T47D (cell line): ENCODE results near the gene UBE2A.

Experiments used
- DNase-seq, 2 experiments: peaks; one replicate each; pipeline versions ENCODE4 v3.0.0 to v3.0.0-alpha.2; 2011 to 2012; ENCODE audit warnings: low read depth in 1 of 2, low spot score in 1 of 2
- JUND ChIP-seq: IDR thresholded peaks from 2 replicates; pipeline ENCODE4 v1.6.1; 2012; ENCODE audit warnings: low read depth
- in situ Hi-C: cut with HindIII; loops from 2 replicates; pipeline ENCODE4 v1.10.0; 2016; ENCODE audit warnings: low sequenced_read_pairs, low pct_unique_long_range_greater_than_20kb

UBE2A gene

GRCh38 chrX:119583431-119584059, 9.2 kb downstream of the UBE2A start:
- TF ChIP-seq JUND: no peak
- in situ Hi-C loops: no loop called here
- DNase-seq: no peak

GRCh38 chrX:119589810-119590209, 15.4 kb downstream of the UBE2A start:
- DNase-seq: no peak
- no peak for TF ChIP-seq JUND
- in situ Hi-C loops: no loop called here

GRCh38 chrX:119602701-119603255, 28.4 kb downstream of the UBE2A start:
- in situ Hi-C loops: no loop called here
- no peak for DNase-seq
- TF ChIP-seq JUND: no peak

DNA sequence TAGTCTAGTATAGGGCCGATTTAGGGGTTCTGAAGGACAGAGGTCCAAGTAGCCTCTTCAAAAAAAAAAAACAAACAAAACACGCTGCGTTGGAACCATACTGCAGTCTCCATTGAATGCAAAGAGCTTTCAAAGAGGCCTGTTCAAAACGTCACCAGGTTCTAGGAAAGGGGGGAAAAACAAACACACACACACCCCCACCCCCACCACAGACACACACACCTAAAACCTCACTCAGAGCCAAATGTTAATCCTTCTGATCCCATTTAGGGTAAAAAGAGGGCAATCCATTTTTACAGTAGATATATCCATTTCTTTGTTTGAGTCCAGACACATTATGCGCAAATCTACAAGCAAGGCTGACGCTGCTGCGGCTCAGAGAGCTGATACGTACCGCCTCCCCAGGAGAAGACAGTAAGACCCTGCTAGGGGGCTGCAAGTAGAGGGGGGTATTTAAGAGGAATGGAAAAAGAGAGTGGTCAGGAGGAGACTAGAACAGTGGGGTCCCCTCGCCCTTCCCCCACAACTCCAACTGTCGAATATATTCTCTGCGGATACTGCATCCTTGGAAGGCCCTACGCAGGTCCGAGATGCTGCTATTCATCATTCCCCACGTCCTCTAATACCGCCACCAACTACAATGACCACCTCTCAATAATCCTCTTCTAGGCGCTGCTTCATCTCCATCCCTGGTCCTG, 30.6 kb downstream of the UBE2A start:
- DNase-seq: no peak
- in situ Hi-C loops: no loop called here
- TF ChIP-seq JUND: no peak

- in situ Hi-C loops: no loop called here
- no peak for TF ChIP-seq JUND
- DNase-seq: no peak
Observed at GRCh38 chrX:119605464-119606279, 31.3 kb downstream of the UBE2A start.

DNA sequence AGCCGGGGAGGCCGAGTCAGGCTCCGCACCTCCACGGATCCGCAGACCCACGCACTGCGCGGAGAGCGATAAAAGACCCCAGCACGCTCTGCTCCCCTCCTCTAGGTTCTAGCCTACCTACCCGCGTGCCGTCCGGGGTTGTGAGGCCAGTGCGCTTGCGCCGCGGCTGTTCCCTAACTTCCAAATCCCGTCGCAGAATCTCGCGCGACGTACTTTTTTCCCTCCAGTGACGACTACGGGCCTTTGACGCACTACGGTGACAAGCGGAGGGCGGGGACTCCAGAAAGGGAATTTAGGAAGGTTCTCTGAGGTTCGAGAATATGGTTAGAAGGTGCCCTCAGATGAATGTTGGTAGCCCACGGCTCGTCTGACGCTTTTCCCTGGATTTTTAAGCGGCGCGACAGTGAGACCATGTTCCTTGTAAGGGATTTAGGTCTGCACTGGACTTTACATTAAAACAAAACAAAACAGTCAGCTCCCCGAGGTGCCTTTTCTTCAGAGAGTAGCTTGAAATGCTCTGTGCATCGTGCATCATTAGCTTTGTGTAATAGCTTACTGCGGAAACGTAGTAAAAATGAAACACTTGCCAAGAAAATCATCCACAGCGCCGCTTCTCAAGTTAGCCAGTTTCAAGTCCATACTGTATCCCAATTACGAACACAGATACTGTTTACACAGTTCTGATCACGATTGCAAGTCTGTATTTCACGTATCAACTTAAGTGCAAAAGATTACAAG, 32.1 kb downstream of the UBE2A start, which contains the start of gene NKRF:
Gene NKRF, minus strand, starts transcription at position 145 of the 738 bp plus-strand sequence.
- in situ Hi-C loops: no loop called here

GRCh38 chrX:119607018-119607389, 32.6 kb downstream of the UBE2A start:
- no peak for DNase-seq
- in situ Hi-C loops: no loop called here
- no peak for TF ChIP-seq JUND

More for the DNA sequence above, 32.1 kb downstream of the UBE2A start, which contains the start of gene NKRF:
- TF ChIP-seq JUND: no peak
- peak; percentile 58 to 91 for DNase-seq

- in situ Hi-C loops: no loop called here
- no peak for TF ChIP-seq JUND
- DNase-seq: no peak
Observed at GRCh38 chrX:119614776-119615175, 40.4 kb downstream of the UBE2A start.

DNA sequence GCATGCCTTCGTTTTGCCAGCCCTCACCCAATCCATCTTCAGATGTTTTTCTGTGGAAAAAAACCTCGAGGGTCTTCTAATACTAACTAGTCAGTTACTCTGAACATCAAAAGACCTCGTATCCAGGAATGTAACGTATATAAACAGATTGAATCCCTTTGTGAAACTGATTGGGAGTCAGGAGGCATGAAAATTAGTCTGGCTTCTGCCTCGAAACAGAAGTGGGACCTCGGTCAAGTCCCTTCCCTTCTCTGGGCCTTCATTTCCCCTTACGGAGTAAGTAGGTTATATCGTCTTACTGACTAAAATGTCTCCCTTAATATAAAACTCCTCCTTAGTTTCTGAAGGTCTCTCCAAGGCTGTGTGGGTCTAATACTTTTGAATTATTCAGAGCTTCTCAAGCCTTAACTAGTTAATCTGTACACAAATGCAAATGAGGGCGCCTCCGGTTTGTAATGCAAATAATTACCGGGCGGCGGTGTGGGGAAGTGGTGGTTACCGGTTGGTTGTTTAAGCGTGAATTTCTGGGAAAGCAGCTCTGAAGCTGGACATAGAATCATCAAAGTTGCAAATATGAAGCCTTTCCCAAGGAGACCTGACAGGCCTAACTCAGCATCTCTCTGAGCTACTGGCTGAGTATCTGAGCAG, 43.3 kb downstream of the UBE2A start:
- no peak for DNase-seq
- in situ Hi-C loops: no loop called here
- TF ChIP-seq JUND: no peak

DNA sequence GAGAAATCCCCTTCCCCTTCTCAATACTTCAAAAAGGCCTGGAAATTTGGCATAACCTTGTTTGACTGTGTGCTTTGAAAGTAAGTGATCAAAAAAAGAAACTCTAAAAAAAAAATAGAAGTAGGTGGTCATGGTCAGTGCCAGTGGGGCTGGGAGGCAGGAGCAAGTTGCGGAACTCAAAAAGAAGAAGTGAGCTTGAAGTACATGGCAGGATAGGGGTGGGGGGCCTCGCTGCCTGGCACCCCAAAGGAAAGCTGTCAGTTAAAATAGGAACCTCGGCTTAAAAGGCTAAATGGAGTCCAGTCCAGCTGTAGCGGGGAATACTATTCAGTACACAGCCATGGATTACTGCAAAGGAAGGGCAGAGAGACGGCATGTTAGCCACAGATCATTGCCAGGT, 44.1 kb downstream of the UBE2A start:
- DNase-seq: no peak
- in situ Hi-C loops: no loop called here
- no peak for TF ChIP-seq JUND

DNA sequence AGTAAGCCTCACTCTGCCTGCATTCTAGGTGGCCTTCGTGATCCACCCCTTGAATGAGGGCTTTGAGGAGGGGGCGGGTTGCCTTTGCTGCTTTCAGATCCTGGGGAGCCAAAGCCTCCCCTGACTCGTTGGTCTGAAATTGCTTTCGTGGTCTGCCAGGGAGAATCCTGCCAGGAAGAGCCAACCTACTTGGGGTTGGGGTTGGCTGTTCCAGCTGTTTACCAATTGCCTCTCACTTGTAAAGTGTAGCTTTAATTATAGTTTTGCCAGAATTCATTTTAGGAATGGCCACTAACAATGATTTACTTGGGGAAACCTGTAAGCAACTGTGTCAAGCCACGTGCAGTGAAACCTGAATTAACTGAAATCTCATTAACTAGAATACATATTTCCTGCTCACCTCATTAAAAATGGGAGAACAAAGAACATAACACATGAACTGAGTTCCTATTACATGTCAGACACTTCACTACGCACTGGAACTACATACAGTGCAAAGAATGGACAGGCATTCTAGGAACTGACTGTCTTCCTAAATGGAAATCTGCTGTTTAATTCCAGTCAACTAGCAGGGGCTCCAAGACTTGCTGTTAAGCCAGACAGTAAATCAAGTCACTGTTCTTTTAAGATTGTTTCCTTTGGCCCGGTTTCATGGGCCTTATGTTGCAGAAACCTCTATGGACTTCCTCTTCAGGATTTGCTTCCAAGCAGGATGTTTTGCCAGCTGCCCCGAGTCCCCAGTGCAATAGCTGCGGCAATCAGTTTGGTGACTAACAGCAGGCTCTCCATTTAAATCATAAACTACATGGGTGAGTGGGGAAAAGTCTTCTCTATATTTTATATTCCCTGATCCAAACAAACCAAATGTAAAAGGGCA, 48.2 kb downstream of the UBE2A start:
- in situ Hi-C loops: no loop called here
- no peak for DNase-seq
- TF ChIP-seq JUND: no peak
